ENCODE measurements around the gene MVK.

Gene MVK

GRCh38 chr12:109547286-109547685 is 26.3 kb upstream of the MVK start:
- no peak for DNase-seq

- no peak for DNase-seq
These were observed 25.3 kb upstream of the MVK start for GRCh38 chr12:109548258-109548657.

DNA sequence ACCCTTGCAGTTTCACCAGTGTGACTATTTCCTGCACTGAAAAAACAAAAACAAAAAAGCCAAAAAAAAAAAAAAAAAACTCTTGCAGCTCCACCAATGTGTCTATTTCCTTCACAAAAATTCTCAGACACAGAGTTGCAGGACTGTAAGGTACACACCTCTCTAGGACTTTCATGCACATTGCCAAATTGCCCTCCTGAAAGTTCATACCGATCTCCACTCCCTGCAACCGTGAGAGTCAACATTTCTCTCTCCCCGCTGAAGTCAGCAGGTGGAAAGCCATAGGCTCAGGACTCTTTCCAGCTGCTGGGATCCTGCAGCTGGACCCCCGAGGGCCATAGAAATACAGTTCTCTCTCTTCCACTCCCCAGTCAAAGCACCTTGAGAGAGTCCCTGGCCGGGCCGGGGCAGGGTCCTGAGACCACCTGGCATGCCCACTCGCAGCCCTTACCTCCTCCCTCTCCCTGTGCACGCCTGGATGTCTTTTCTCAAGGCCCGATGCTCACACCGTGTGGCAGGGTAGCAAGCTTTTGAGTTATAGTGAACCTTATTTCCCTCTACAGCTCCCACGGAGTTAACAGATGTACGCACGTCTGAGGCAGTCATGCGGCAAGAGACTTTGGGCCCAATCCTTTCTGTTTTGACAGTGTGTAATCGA is 23.9 kb upstream of the MVK start:
- no peak for DNase-seq

DNA sequence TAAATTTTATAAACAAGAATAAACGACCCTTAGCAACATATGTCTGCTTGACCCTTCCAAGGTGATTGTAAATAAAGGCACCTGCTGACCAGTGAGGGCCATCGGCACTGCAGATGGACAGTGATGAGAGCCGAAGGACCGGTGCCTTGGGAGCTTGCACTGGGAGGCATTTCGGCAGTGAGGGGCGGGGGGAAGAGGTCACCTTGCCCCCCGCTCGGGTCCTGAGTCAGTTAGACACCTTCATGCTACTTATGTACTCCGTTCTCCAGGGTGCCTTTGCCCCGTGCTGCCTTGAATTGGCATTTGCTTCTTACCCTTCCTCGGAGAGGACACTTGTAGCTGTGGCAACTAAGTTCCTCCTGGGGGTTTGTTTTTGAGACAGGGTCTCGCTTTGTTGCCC is 23.3 kb upstream of the MVK start:
- DNase-seq = no peak

GRCh38 chr12:109551108-109551507 is 22.5 kb upstream of the MVK start:
- no peak for DNase-seq

- no peak for DNase-seq
These were observed 20.6 kb upstream of the MVK start for GRCh38 chr12:109552971-109553370.

- DNase-seq = no peak
These were observed 20.1 kb upstream of the MVK start for GRCh38 chr12:109553483-109553882.

DNA sequence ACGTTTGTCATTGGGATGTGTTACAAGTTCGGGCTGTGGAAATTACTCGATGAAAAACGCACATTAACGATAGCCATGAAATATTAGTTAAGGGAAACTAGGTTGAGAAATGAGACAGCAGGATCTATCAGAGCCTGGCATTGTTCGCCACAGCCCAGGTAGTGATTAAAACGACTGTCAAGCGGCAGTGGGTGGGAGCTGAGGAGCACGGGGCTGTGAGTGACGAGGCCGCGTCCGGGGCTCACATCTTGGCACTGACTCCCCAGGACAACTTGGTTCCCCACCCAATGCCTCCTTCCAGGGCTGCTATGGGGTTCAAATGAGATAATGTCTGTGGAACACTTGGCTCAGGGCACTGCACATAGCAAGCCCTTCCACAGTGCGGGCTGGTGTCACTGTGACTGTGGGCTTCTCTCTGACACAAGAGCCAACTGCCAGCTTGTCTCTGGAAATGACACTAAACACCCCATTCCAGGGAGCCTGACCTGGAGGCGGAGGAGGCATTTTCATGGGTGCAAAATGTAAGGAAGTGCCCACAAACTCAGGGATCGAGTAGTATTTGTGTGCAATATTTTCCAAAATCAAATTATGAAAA is 19.6 kb upstream of the MVK start:
- no peak for DNase-seq

GRCh38 chr12:109554761-109555160 is 18.8 kb upstream of the MVK start:
- no peak for DNase-seq

DNA sequence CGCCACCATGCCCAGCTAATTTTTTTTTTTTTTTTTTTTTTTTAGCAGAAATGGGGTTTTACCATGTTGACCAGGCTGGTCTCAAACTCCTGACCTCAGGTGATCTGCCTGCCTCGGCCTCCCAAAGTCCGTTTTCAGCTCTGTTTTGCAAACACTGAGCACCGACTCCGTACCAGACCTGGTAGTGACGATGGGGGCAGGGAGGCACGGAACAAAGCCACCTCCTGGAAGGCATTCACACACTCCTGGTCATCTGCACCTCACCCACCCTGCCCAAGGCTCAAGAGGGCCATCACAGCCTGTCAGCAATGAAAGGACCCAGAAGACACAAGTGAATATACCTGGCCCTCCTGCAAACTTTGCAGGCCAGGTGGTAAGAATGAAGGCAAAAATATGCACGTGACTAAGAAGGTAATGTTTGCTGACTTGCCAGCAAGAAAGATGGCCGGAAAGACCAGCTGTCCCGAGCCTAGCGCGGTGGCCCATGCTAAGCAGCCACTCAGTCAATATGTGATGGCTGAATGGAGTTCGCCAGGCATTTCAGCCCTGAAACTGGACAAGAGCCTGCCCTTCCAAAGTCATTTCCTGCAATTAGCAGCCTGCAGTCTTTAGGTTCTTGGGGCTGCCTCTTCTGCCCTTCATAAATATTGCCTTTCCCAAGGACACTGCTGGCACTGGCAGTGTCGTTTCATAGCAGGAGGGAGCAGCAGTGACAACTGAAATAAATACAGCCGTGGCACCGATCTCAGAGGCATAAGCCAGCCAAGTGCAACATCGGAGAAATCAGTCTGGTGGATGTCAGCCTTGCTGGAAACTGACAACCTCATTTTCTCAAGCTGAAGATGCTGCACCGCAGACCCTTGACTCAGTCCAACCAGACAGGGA is 17.9 kb upstream of the MVK start:
- no peak for DNase-seq

DNA sequence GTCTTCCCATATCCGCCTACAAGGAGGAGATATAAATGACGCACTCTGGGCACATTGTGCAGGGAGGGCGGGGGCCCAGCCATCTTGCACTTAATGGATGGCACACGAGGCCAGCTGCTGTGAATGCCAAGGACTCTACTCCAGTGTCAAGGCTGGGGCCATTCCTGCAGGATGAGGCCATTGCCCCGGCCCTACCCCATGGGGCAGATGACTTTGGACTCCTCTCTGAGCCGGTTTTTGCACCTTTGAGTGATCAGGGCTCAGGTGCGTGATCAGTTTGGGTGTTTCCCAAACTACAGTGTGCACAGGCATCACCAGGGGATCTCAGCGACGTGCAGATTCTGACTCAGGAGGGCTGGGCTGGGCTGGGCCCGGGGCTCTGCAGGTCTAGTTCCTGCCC is 16.4 kb upstream of the MVK start:
- no peak for DNase-seq

DNA sequence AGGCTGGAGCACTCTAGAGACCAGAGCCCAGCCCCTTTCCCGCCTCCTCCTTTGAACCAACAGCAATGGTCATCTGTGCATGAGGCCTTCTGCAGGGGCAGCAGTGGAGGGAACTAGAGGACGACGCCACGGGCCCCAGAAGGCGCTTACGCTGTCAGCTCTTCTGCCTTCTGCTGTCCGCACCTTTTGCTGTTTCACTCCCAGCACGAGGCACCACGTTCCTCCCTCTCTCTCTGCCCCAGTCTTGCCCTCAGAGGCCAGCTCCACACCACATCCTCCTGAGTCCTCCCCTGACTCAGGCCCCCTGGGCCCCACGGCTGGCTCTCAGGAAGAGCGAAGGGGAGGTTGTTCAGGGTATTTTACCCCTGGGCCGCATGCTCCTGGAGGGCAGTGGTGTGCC is 15.8 kb upstream of the MVK start:
- DNase-seq = peak; percentile 8

DNA sequence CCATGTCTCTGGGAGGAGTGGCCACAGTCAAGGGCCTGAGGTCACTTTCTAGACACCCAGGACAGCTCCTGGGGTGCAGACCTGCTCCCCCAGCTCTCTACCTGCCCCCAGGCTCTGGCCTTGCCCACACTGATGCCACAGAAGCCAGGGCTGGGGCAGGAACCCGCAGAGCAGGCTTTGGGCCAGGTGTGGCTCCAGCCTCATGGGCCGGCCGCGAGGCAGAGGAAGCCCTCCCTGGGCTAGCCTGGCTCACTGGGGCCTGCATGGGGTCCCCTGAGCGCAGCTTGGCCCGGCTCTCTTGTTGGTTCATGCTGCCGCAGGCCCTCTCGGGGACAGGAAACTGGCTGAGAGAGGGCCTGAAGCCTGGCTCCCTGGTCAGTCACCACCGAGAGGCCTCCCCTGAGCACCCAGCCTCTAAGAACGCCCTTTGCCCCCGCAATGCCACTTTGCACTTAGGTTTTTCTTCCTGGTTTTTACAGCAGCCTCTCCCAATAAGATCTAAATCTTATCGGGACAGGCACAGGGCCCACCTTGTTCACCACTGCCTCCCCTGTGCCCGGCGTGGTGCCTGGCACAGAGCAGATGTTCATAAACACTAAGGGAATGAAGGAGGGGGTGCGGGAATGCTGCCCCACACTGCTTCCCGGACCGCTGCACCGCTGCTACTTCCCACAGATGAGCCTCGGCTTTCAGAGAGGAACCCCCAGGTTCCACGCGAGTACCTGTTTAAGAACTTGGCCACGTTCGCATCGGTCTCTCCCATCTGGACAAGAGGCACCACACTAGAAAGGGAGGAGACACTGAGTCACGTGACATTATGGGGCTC is 15.0 kb upstream of the MVK start:
- DNase-seq = no peak

GRCh38 chr12:109559200-109559505 is 14.4 kb upstream of the MVK start:
- no peak for DNase-seq

- no peak for DNase-seq
These were observed 14.0 kb upstream of the MVK start for GRCh38 chr12:109559601-109560000.

DNA sequence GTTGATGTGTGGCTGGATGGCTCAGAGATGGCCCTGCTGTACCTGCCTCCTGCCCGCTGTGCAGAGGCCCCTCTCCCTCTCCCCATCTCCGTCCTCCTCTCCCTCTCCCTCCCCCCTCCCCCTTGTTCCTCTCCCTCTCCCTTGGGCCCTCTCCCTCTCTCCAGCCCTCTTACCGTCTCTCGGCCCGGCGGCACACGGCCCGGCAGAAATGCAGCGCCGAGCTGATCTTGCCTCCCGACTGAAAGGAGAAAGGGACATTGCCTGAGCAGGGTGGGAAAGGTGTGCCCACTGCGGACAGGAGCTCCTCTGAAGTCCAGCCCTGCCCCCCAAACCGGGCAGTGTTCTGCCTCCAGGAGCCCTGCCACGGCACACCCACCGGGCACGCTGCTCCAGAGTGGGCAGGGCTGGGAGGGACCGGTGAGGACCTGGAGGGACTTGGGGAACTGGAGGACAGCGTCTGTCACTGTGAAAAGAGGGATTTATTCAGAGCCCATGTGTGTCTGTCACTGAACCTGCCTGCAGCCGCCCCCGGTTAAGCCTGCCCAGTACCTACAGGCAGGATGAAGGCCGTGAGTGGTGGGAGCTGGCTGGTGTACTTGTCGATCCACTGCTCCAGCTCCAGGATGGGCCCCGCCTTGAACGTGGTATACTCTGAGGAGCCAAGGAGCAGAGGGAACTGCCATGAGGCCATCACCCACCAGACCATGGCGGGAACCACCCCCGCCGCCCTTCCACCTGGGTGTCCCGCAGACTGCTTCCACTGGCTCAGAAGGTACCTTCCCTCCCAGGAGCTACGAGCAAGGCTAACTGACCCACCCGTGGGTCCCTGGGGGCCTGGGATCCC is 12.5 kb upstream of the MVK start:
- no peak for DNase-seq

DNA sequence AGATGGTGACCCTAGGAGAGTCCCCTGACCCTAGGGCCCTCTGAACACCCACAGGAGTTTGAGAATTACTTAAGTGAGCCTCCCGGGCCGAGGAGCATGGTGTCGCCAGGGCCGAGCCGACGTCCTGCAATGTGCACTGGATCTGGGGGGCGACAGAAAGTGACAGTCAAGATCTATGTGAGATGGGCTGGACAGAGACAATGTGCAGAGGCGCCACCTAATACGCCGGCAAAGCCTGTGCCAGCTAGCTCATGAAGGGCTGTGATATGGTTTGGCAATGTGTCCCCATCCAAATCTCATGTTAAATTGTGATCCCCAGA is 11.9 kb upstream of the MVK start:
- DNase-seq = no peak

DNA sequence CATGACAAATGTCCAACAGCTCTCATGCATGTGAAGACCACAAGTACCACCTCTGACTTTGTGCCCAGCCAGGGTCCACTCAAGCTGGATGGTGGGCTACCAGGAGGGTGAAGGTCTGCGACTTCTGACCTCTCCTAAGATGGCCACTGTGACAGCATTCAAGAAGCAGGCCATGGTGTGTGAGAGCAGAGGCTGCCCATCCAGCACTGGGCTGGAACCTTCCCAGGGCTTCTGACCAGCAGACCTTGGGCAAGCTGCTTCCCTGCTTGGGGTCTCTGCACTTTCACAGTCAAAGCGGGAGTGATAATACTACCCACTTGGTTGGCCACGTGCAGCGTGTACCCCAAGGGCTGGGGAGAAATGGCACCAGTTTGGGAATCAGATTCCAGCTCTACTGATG is 10.7 kb upstream of the MVK start:
- no peak for DNase-seq

GRCh38 chr12:109563291-109564284 is 10.0 kb upstream of the MVK start:
- DNase-seq = no peak

DNA sequence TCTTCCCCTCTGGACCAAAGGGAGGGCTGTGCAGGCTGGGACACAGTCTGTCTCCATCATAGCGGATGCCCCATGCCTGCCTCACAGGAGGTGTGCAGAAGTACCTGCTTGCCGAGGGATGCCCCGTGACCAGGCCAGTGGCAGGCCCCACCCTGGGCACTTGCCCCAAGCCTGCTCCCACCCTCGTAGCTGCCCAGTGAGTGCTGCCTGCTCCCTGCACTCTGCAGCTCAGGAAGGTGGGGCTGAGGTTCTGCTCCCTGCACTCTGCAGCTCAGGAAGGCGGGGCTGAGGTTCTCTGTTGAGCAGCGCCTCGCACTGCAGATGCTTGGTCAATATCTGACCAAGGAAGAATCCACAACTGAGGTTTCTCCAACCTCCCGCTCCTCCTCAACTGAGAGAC is 7.2 kb upstream of the MVK start:
- no peak for DNase-seq

GRCh38 chr12:109567296-109567695 is 6.3 kb upstream of the MVK start:
- no peak for DNase-seq

All from EL (cell line).